Measurements from ENCODE around the gene MRGPRG.

- no peak for TF ChIP-seq POLR2A (IDR thresholded peaks at IDR 0.05)
- TF ChIP-seq, protein P1, sequence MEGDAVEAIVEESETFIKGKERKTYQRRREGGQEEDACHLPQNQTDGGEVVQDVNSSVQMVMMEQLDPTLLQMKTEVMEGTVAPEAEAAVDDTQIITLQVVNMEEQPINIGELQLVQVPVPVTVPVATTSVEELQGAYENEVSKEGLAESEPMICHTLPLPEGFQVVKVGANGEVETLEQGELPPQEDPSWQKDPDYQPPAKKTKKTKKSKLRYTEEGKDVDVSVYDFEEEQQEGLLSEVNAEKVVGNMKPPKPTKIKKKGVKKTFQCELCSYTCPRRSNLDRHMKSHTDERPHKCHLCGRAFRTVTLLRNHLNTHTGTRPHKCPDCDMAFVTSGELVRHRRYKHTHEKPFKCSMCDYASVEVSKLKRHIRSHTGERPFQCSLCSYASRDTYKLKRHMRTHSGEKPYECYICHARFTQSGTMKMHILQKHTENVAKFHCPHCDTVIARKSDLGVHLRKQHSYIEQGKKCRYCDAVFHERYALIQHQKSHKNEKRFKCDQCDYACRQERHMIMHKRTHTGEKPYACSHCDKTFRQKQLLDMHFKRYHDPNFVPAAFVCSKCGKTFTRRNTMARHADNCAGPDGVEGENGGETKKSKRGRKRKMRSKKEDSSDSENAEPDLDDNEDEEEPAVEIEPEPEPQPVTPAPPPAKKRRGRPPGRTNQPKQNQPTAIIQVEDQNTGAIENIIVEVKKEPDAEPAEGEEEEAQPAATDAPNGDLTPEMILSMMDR (IDR thresholded peaks at IDR 0.05): no peak
Observed at GRCh38 chr11:3217818-3218482, 663 bp downstream of the MRGPRG start.

Data from heart left ventricle (tissue), 13 donors.